Mesendoderm (in vitro differentiated cells): ENCODE results near the gene MAP7D2.

Experiments used
- DNase-seq: peaks from one replicate; pipeline ENCODE4 v3.0.0; 2013
- H2AK5ac ChIP-seq: 2 replicates; pipeline ENCODE4 v1.6.1; 2013; ENCODE audit warnings: low read length, inconsistent platforms
- H2BK120ac ChIP-seq: 2 replicates; pipeline ENCODE4 v1.6.1; 2013; ENCODE audit warnings: low read depth, mild to moderate bottlenecking, low read length, moderate library complexity, mixed read lengths
- H2BK15ac ChIP-seq: replicated peaks from 2 replicates; pipeline ENCODE4 v1.6.1; 2013; ENCODE audit warnings: low read depth, mild to moderate bottlenecking, moderate library complexity
- H2BK5ac ChIP-seq: 2 replicates; pipeline ENCODE4 v1.6.1; 2013; ENCODE audit warnings: low read length, inconsistent platforms
- H3K18ac ChIP-seq: 2 replicates; pipeline ENCODE4 v1.6.1; 2013; ENCODE audit warnings: mild to moderate bottlenecking, low read length, mixed read lengths
- H3K23ac ChIP-seq: one replicate; pipeline ENCODE4 v1.6.1; 2013; ENCODE audit warnings: low read length
- H3K27ac ChIP-seq: 2 replicates; pipeline ENCODE4 v1.5.1; 2013; ENCODE audit warnings: low read depth, mild to moderate bottlenecking, inconsistent platforms, low read length, moderate library complexity
- H3K27me3 ChIP-seq: 2 replicates; pipeline ENCODE4 v1.6.1; 2013; ENCODE audit warnings: low read length, control low read depth, mild to moderate bottlenecking, inconsistent platforms; ENCODE audit not compliant: insufficient read depth, poor library complexity
- H3K36me3 ChIP-seq: 2 replicates; pipeline ENCODE4 v1.6.1; 2013; ENCODE audit warnings: low read length, inconsistent platforms; ENCODE audit not compliant: control insufficient read depth, insufficient read depth
- H3K4ac ChIP-seq: one replicate; pipeline ENCODE4 v1.6.1; 2013; ENCODE audit warnings: low read depth, mild to moderate bottlenecking, low read length, moderate library complexity
- H3K4me1 ChIP-seq: 2 replicates; pipeline ENCODE4 v1.6.1; 2013; ENCODE audit warnings: low read depth, low read length, inconsistent platforms; ENCODE audit not compliant: control insufficient read depth
- H3K4me2 ChIP-seq: 2 replicates; pipeline ENCODE4 v1.6.1; 2013; ENCODE audit warnings: low read length
- H3K4me3 ChIP-seq: 2 replicates; pipeline ENCODE4 v1.5.1; 2013; ENCODE audit warnings: mild to moderate bottlenecking, low read length
- H3K56ac ChIP-seq: one replicate; pipeline ENCODE4 v1.6.1; 2013; ENCODE audit warnings: low read length
- H3K79me1 ChIP-seq: 2 replicates; pipeline ENCODE4 v1.6.1; 2013; ENCODE audit warnings: low read length, inconsistent platforms
- H3K79me2 ChIP-seq: 2 replicates; pipeline ENCODE4 v1.6.1; 2013; ENCODE audit warnings: mild to moderate bottlenecking, low read length; ENCODE audit not compliant: control insufficient read depth, insufficient read depth
- H3K9ac ChIP-seq: 2 replicates; pipeline ENCODE4 v1.6.1; 2013; ENCODE audit warnings: low read length, inconsistent platforms
- H4K5ac ChIP-seq: one replicate; pipeline ENCODE4 v1.6.1; 2013; ENCODE audit warnings: low read length
- H4K8ac ChIP-seq: one replicate; pipeline ENCODE4 v1.6.1; 2013; ENCODE audit warnings: low read depth, mild to moderate bottlenecking, control low read depth, low read length, moderate library complexity
- WGBS: extraction: QIAGEN DNeasy Blood & Tissue Kit; methylation state at CpG from one replicate; pipeline ENCODE4 v1.1.7; 2013; ENCODE audit warnings: low lambda C conversion rate, missing lambda C conversion rate; ENCODE audit not compliant: insufficient coverage; ENCODE audit errors: extremely low coverage; 5-methylcytosine and 5-hydroxymethylcytosine counted together

The MAP7D2 gene

GRCh38 chrX:20080277-20080676 lies 36.4 kb downstream of the MAP7D2 start:
- H3K56ac ChIP-seq: no peak overlapping the region
- no peaks in the 10 kb centered on the region for H3K4me1 ChIP-seq
- no peak overlapping the region for H3K4ac ChIP-seq
- no peak overlapping the region for H3K9ac ChIP-seq
- no peak overlapping the region for H3K27ac ChIP-seq
- no peaks in the 10 kb centered on the region for H3K79me2 ChIP-seq
- H4K5ac ChIP-seq: no peak overlapping the region
- H3K18ac ChIP-seq: no peak overlapping the region
- no peak overlapping the region for H2BK120ac ChIP-seq
- H2BK15ac ChIP-seq: no peak overlapping the region
- H3K4me2 ChIP-seq: no peak overlapping the region
- no peak overlapping the region for H2AK5ac ChIP-seq
- no peak for DNase-seq
- H3K27me3 ChIP-seq: no peaks in the 10 kb centered on the region
- no peak overlapping the region for H3K23ac ChIP-seq
- H2BK5ac ChIP-seq: no peak overlapping the region
- H4K8ac ChIP-seq: no peak overlapping the region
- WGBS: no CpG with 5 or more reads among the region's 1 CpG
- no peak overlapping the region for H3K4me3 ChIP-seq
- no peaks in the 10 kb centered on the region for H3K36me3 ChIP-seq
- no peaks in the 10 kb centered on the region for H3K79me1 ChIP-seq

GRCh38 chrX:20071511-20072079 lies 45.1 kb downstream of the MAP7D2 start:
- Histone ChIP-seq H4K5ac (no peak overlapping the region), H2BK120ac (no peak overlapping the region)
- no CpG with 5 or more reads among the region's 3 CpGs for WGBS

GRCh38 chrX:20067709-20068561 lies 48.8 kb downstream of the MAP7D2 start:
- Histone ChIP-seq H2BK15ac (no peak overlapping the region), H3K36me3 (no peaks in the 10 kb centered on the region), H3K56ac (no peak overlapping the region), H4K8ac (no peak overlapping the region), H3K79me2 (no peaks in the 10 kb centered on the region), H3K4me1 (no peaks in the 10 kb centered on the region), H2AK5ac (no peak overlapping the region), H3K27me3 (no peaks in the 10 kb centered on the region), H2BK120ac (no peak overlapping the region), H4K5ac (no peak overlapping the region), H3K27ac (no peak overlapping the region), H3K18ac (no peak overlapping the region), H2BK5ac (no peak overlapping the region), H3K4me2 (no peak overlapping the region), H3K4ac (no peak overlapping the region), H3K79me1 (no peaks in the 10 kb centered on the region), H3K4me3 (no peak overlapping the region), H3K9ac (no peak overlapping the region), H3K23ac (no peak overlapping the region)
- WGBS: no CpG with 5 or more reads among the region's 8 CpGs
- peak; percentile 71 for DNase-seq

More at GRCh38 chrX:20071511-20072079, 45.1 kb downstream of the MAP7D2 start:
- Histone ChIP-seq H3K4me3 (no peak overlapping the region), H3K27me3 (no peaks in the 10 kb centered on the region), H4K8ac (no peak overlapping the region), H3K23ac (no peak overlapping the region), H3K27ac (no peak overlapping the region), H3K18ac (no peak overlapping the region), H3K9ac (no peak overlapping the region), H3K79me1 (no peaks in the 10 kb centered on the region), H3K36me3 (no peaks in the 10 kb centered on the region), H2BK5ac (no peak overlapping the region), H2BK15ac (no peak overlapping the region), H3K4me2 (no peak overlapping the region), H3K79me2 (no peaks in the 10 kb centered on the region), H3K4me1 (no peaks in the 10 kb centered on the region), H2AK5ac (no peak overlapping the region), H3K56ac (no peak overlapping the region), H3K4ac (no peak overlapping the region)
- DNase-seq: no peak

- Histone ChIP-seq H2BK15ac (no peak overlapping the region), H4K8ac (no peak overlapping the region), H3K79me2 (no peaks in the 10 kb centered on the region), H3K36me3 (no peaks in the 10 kb centered on the region), H3K4me3 (no peak overlapping the region), H3K18ac (no peak overlapping the region), H2AK5ac (no peak overlapping the region), H3K27ac (no peak overlapping the region), H2BK120ac (no peak overlapping the region), H3K9ac (no peak overlapping the region), H3K4ac (no peak overlapping the region), H3K79me1 (no peaks in the 10 kb centered on the region), H3K4me2 (no peak overlapping the region), H4K5ac (no peak overlapping the region), H2BK5ac (no peak overlapping the region), H3K27me3 (no peaks in the 10 kb centered on the region), H3K23ac (no peak overlapping the region), H3K56ac (no peak overlapping the region), H3K4me1 (no peaks in the 10 kb centered on the region)
- no CpG with 5 or more reads among the region's 6 CpGs for WGBS
- DNase-seq: peak; percentile 55
Measured at GRCh38 chrX:20066968-20067708, 49.6 kb downstream of the MAP7D2 start.

- H3K36me3 ChIP-seq: no peaks in the 10 kb centered on the region
- H3K79me2 ChIP-seq: no peaks in the 10 kb centered on the region
- H3K4me3 ChIP-seq: no peak overlapping the region
- H3K4me1 ChIP-seq: no peaks in the 10 kb centered on the region
- H3K23ac ChIP-seq: no peak overlapping the region
- no peak overlapping the region for H3K9ac ChIP-seq
- no CpG with 5 or more reads among the region's 9 CpGs for WGBS
- no peak overlapping the region for H4K8ac ChIP-seq
- H3K27me3 ChIP-seq: no peaks in the 10 kb centered on the region
- H3K56ac ChIP-seq: no peak overlapping the region
- H3K4me2 ChIP-seq: no peak overlapping the region
- no peak overlapping the region for H3K27ac ChIP-seq
- no peaks in the 10 kb centered on the region for H3K79me1 ChIP-seq
- H3K18ac ChIP-seq: no peak overlapping the region
- H2BK120ac ChIP-seq: no peak overlapping the region
- no peak overlapping the region for H2BK5ac ChIP-seq
- H3K4ac ChIP-seq: no peak overlapping the region
- no peak overlapping the region for H2BK15ac ChIP-seq
- H4K5ac ChIP-seq: no peak overlapping the region
- peak; percentile 27 for DNase-seq
- no peak overlapping the region for H2AK5ac ChIP-seq
Measured at GRCh38 chrX:20063716-20064351, 52.9 kb downstream of the MAP7D2 start.
